Neural cell (in vitro differentiated cells): ENCODE measurements around the gene EIF4G3. TPM values are rescaled to one million over a fixed set of nuclear protein-coding genes. Genes with fewer than 3 reads are reported as not detected.

Source experiments
- H2AFZ ChIP-seq: fragments of 200-600, 300-800 bp; sonication (generic), shearing (Covaris generic); 2 replicates; pipeline ENCODE4 v1.6.0; 2014; ENCODE audit warnings: low read depth, mild to moderate bottlenecking, antibody characterized with exemption, low read length, moderate library complexity
- H3F3A ChIP-seq: fragments of 200-600 bp; shearing (Covaris generic); 2 replicates; pipeline ENCODE4 v1.6.1; 2016; ENCODE audit warnings: mild to moderate bottlenecking, moderate library complexity, mixed read lengths, antibody characterized with exemption, low read length; ENCODE audit not compliant: insufficient read depth, poor library complexity, severe bottlenecking
- H3K27ac ChIP-seq: fragments of 200-600, 300-800 bp; sonication (generic), shearing (Covaris generic); 2 replicates; pipeline ENCODE4 v1.5.1; 2014; ENCODE audit warnings: mild to moderate bottlenecking, low read length, moderate library complexity
- H3K27me3 ChIP-seq: fragments of 300-800, 200-600 bp; sonication (generic), shearing (Covaris generic); 2 replicates; pipeline ENCODE4 v1.6.0; 2014; ENCODE audit warnings: mild to moderate bottlenecking, low read depth, low read length, moderate library complexity; ENCODE audit not compliant: insufficient read depth
- H3K36me3 ChIP-seq: fragments of 300-800, 200-600 bp; sonication (generic), shearing (Covaris generic); 2 replicates; pipeline ENCODE4 v1.5.1; 2014; ENCODE audit warnings: mild to moderate bottlenecking, antibody characterized with exemption, low read length, moderate library complexity; ENCODE audit not compliant: insufficient read depth
- H3K4me2 ChIP-seq: fragments of 300-800, 200-600 bp; sonication (generic), shearing (Covaris generic); 2 replicates; pipeline ENCODE4 v1.6.0; 2014; ENCODE audit warnings: mild to moderate bottlenecking, low read length
- H3K4me3 ChIP-seq: fragments of 300-800, 200-600 bp; sonication (generic), shearing (Covaris generic); 2 replicates; pipeline ENCODE4 v1.5.1; 2014; ENCODE audit warnings: mild to moderate bottlenecking, low read length, moderate library complexity
- H3K79me2 ChIP-seq: fragments of 200-600 bp; shearing (Covaris generic); replicated peaks from 2 replicates; pipeline ENCODE4 v1.6.0; 2014; ENCODE audit warnings: mild to moderate bottlenecking, low read length, moderate library complexity; ENCODE audit not compliant: insufficient read depth
- H3K9ac ChIP-seq: fragments of 300-800, 200-600 bp; sonication (generic), shearing (Covaris generic); 2 replicates; pipeline ENCODE4 v1.6.1; 2016; ENCODE audit warnings: mild to moderate bottlenecking, low read length, mixed read lengths
- H3K9me2 ChIP-seq: fragments of 200-600 bp; shearing (Covaris generic); 2 replicates; pipeline ENCODE4 v1.6.1; 2016; ENCODE audit warnings: mild to moderate bottlenecking, low read length, mixed read lengths; ENCODE audit not compliant: insufficient read depth
- H3K9me3 ChIP-seq: fragments of 200-600, 300-800 bp; sonication (generic), shearing (Covaris generic); 2 replicates; pipeline ENCODE4 v1.6.1; 2016; ENCODE audit warnings: mild to moderate bottlenecking, mixed run types, low read length, moderate library complexity, mixed read lengths
- H4K20me1 ChIP-seq: fragments of 200-600 bp; shearing (Covaris generic); 2 replicates; pipeline ENCODE4 v1.6.1; 2016; ENCODE audit warnings: mild to moderate bottlenecking, mixed run types; ENCODE audit not compliant: insufficient read depth
- EP300 ChIP-seq: fragments of 450-650 bp; conservative IDR thresholded peaks from 2 replicates; pipeline ENCODE4 v1.6.1; 2014; ENCODE audit warnings: antibody characterized with exemption, mild to moderate bottlenecking, moderate library complexity; ENCODE audit not compliant: poor library complexity, severe bottlenecking
- EZH2 ChIP-seq: fragments of 200-600, 300-800 bp; shearing (Covaris generic), sonication (generic); IDR thresholded peaks from 2 replicates; pipeline ENCODE4 v1.6.1; 2014; ENCODE audit warnings: antibody characterized with exemption, low read length, borderline replicate concordance, mild to moderate bottlenecking; ENCODE audit not compliant: insufficient read depth, poor library complexity, severe bottlenecking
- MXI1 ChIP-seq: fragments of 450-650 bp; conservative IDR thresholded peaks from 2 replicates; pipeline ENCODE4 v1.6.1; 2014; ENCODE audit warnings: antibody characterized with exemption, mild to moderate bottlenecking; ENCODE audit not compliant: poor library complexity, severe bottlenecking
- POLR2AphosphoS5 ChIP-seq: IDR thresholded peaks from 2 replicates; pipeline ENCODE4 v1.6.1; 2012
- RAD21 ChIP-seq: fragments of 450-650 bp; conservative IDR thresholded peaks from 2 replicates; pipeline ENCODE4 v1.6.1; 2014; ENCODE audit warnings: antibody characterized with exemption, mild to moderate bottlenecking, moderate library complexity
- SMC3 ChIP-seq: fragments of 450-650 bp; conservative IDR thresholded peaks from 2 replicates; pipeline ENCODE4 v1.6.1; 2014; ENCODE audit warnings: antibody characterized with exemption, mild to moderate bottlenecking, moderate library complexity; ENCODE audit not compliant: poor library complexity
- TAF1 ChIP-seq: IDR thresholded peaks from 2 replicates; pipeline ENCODE4 v1.6.1; 2012; ENCODE audit warnings: low read depth
- polyA plus RNA-seq: library from polyadenylated mRNA; depleted of rRNA; stranded (reverse); fragments of >200 nt; gene quantifications from 2 replicates; pipeline ENCODE4 v1.2.3, GENCODE V29; 2014
- TF ChIP-seq, protein P1 (sequence below): fragments of 450-650 bp; IDR thresholded peaks from 2 replicates; pipeline ENCODE4 v1.5.1; 2014; ENCODE audit warnings: antibody characterized with exemption, mild to moderate bottlenecking, moderate library complexity; ENCODE audit not compliant: poor library complexity, severe bottlenecking
- TF ChIP-seq, protein P2 (sequence below): IDR thresholded peaks from 2 replicates; pipeline ENCODE4 v1.6.1; 2012; ENCODE audit warnings: borderline replicate concordance

The EIF4G3 gene
- polyA plus RNA-seq, 1 donor from 2014 or later = 56.9 TPM

DNA sequence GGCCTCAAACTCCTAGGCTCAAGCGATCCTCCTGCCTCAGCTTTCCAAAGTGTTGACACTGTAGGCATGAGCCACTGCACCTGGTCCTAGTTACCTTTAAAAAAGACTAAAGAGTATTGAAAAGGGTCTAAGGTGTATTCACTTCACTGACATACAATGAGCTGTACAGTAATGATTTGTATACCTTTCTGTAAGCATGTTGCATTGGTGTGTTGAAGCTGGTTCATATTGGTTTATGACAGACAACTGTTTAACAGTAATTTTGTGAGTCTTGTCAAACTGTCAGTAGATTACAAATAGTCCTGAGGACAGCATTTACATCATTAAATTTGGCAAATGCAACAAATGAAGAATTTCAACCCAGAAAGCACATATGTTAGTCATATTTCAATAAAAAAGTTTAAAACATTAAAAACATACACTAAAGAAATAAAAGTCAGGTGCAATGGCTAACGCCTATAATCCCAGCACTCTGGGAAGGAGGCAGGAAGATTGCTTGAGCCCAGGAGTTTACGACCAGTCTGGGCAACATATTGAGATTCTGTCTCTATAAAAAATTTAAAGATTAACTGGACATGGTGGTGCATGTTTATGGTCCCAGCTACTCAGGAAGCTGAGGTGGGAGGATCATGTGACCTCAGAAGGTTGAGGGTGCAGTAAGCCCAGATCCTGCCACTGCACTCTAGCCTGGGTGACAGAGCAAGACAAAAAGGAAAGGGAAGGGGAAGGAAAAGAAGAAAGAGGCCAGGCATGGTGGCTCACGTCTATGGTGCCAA, 301.3 kb downstream of the EIF4G3 start:
- no peaks in the 10 kb centered on the region for H4K20me1 ChIP-seq
- no peak overlapping the region for H3K4me3 ChIP-seq
- TF ChIP-seq MXI1 = no peak
- TF ChIP-seq TAF1 = no peak
- TF ChIP-seq EP300 = no peak
- TF ChIP-seq, protein P1, sequence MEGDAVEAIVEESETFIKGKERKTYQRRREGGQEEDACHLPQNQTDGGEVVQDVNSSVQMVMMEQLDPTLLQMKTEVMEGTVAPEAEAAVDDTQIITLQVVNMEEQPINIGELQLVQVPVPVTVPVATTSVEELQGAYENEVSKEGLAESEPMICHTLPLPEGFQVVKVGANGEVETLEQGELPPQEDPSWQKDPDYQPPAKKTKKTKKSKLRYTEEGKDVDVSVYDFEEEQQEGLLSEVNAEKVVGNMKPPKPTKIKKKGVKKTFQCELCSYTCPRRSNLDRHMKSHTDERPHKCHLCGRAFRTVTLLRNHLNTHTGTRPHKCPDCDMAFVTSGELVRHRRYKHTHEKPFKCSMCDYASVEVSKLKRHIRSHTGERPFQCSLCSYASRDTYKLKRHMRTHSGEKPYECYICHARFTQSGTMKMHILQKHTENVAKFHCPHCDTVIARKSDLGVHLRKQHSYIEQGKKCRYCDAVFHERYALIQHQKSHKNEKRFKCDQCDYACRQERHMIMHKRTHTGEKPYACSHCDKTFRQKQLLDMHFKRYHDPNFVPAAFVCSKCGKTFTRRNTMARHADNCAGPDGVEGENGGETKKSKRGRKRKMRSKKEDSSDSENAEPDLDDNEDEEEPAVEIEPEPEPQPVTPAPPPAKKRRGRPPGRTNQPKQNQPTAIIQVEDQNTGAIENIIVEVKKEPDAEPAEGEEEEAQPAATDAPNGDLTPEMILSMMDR = no peak
- TF ChIP-seq, protein P2, sequence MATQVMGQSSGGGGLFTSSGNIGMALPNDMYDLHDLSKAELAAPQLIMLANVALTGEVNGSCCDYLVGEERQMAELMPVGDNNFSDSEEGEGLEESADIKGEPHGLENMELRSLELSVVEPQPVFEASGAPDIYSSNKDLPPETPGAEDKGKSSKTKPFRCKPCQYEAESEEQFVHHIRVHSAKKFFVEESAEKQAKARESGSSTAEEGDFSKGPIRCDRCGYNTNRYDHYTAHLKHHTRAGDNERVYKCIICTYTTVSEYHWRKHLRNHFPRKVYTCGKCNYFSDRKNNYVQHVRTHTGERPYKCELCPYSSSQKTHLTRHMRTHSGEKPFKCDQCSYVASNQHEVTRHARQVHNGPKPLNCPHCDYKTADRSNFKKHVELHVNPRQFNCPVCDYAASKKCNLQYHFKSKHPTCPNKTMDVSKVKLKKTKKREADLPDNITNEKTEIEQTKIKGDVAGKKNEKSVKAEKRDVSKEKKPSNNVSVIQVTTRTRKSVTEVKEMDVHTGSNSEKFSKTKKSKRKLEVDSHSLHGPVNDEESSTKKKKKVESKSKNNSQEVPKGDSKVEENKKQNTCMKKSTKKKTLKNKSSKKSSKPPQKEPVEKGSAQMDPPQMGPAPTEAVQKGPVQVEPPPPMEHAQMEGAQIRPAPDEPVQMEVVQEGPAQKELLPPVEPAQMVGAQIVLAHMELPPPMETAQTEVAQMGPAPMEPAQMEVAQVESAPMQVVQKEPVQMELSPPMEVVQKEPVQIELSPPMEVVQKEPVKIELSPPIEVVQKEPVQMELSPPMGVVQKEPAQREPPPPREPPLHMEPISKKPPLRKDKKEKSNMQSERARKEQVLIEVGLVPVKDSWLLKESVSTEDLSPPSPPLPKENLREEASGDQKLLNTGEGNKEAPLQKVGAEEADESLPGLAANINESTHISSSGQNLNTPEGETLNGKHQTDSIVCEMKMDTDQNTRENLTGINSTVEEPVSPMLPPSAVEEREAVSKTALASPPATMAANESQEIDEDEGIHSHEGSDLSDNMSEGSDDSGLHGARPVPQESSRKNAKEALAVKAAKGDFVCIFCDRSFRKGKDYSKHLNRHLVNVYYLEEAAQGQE = no peak
- no peak for TF ChIP-seq RAD21
- TF ChIP-seq SMC3 = no peak
- TF ChIP-seq EZH2 = no peak
- no peak for TF ChIP-seq POLR2AphosphoS5
- H3K9ac ChIP-seq = no peak overlapping the region
- H3K79me2 ChIP-seq = no peaks in the 10 kb centered on the region
- no peaks in the 10 kb centered on the region for H3K9me3 ChIP-seq
- H3K27ac ChIP-seq = no peak overlapping the region
- no peaks in the 10 kb centered on the region for H3K9me2 ChIP-seq
- H2AFZ ChIP-seq = no peak overlapping the region
- peaks cover 5% of the 10 kb centered on the region for H3K36me3 ChIP-seq
- H3K4me2 ChIP-seq = no peak overlapping the region
- no peaks in the 10 kb centered on the region for H3F3A ChIP-seq
- H3K27me3 ChIP-seq = no peaks in the 10 kb centered on the region

DNA sequence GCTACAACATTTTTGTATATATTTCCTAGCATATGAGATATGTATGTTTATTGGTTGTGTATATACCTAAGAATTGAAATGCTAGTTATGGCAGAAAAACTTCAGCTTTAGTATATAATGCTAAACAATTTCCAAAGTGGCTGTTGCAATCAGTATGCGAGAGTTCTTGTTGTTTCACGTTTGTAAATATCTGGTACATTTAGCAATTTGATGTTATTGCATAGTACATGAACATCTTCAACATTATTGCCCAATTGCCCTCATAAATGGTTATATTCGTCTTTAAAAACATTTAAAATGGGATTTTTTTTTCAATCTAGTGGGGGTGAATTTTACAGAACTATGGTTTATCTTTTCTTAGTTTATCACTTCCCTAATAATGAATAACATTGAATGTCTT, 303.4 kb downstream of the EIF4G3 start:
- no peaks in the 10 kb centered on the region for H3K9me2 ChIP-seq
- H3K36me3 ChIP-seq = peaks cover 5% of the 10 kb centered on the region
- H2AFZ ChIP-seq = no peak overlapping the region
- TF ChIP-seq EZH2 (no peak), RAD21 (no peak), TAF1 (no peak), MXI1 (no peak), EP300 (no peak)
- no peak overlapping the region for H3K4me3 ChIP-seq
- no peaks in the 10 kb centered on the region for H3K79me2 ChIP-seq
- no peaks in the 10 kb centered on the region for H3K27me3 ChIP-seq
- H3K9ac ChIP-seq = no peak overlapping the region
- no peak overlapping the region for H3K27ac ChIP-seq
- no peaks in the 10 kb centered on the region for H3F3A ChIP-seq
- H3K4me2 ChIP-seq = no peak overlapping the region
- no peaks in the 10 kb centered on the region for H3K9me3 ChIP-seq
- H4K20me1 ChIP-seq = no peaks in the 10 kb centered on the region
